GM21381 (cell line): ENCODE measurements around the gene MDK.

ENCODE experiments used
- ATAC-seq: cut with Tn5 transposase; IDR thresholded peaks from one replicate; pipeline ENCODE4 v1.9.1; 2021; ENCODE audit warnings: mild to moderate bottlenecking, moderate library complexity; ENCODE audit not compliant: unreplicated experiment

The MDK gene

GRCh38 chr11:46347637-46348311, 33.7 kb upstream of the MDK start:
- no peak for ATAC-seq

GRCh38 chr11:46348566-46349401, 32.7 kb upstream of the MDK start:
- no peak for ATAC-seq

GRCh38 chr11:46350695-46351094, 30.8 kb upstream of the MDK start:
- no peak for ATAC-seq

GRCh38 chr11:46351148-46351547, 30.3 kb upstream of the MDK start:
- ATAC-seq = no peak

GRCh38 chr11:46351606-46352005, 29.9 kb upstream of the MDK start:
- no peak for ATAC-seq

- ATAC-seq = no peak
These were observed 29.2 kb upstream of the MDK start for GRCh38 chr11:46352063-46352841.

GRCh38 chr11:46353698-46354097, 27.8 kb upstream of the MDK start:
- ATAC-seq = no peak

- ATAC-seq = no peak
These were observed 24.5 kb upstream of the MDK start for GRCh38 chr11:46356924-46357482.

- ATAC-seq = no peak
These were observed 24.0 kb upstream of the MDK start for GRCh38 chr11:46357483-46357936.

GRCh38 chr11:46359953-46360352, 21.5 kb upstream of the MDK start:
- ATAC-seq = no peak

- no peak for ATAC-seq
These were observed 20.6 kb upstream of the MDK start for GRCh38 chr11:46360878-46361277.

- ATAC-seq = peak; percentile 91
These were observed 19.9 kb upstream of the MDK start for GRCh38 chr11:46361283-46362155.

GRCh38 chr11:46362156-46363030, 19.1 kb upstream of the MDK start:
- no peak for ATAC-seq

GRCh38 chr11:46363031-46363407, 18.4 kb upstream of the MDK start:
- ATAC-seq = no peak

- ATAC-seq = no peak
These were observed 17.9 kb upstream of the MDK start for GRCh38 chr11:46363455-46364005.

- no peak for ATAC-seq
These were observed 17.4 kb upstream of the MDK start for GRCh38 chr11:46364056-46364455.

- no peak for ATAC-seq
These were observed 16.7 kb upstream of the MDK start for GRCh38 chr11:46364791-46365190.

- ATAC-seq = no peak
These were observed 15.2 kb upstream of the MDK start for GRCh38 chr11:46366260-46366659.

- ATAC-seq = no peak
These were observed 14.8 kb upstream of the MDK start for GRCh38 chr11:46366661-46367161.
